AG09319 (cell line): ENCODE measurements around the gene MPO.

Source experiments
- DNase-seq: peaks from one replicate; pipeline ENCODE4 v3.0.0-alpha.2; 2010; ENCODE audit warnings: low read depth; ENCODE audit errors: extremely low read depth
- TF ChIP-seq, protein P1 (sequence below): IDR thresholded peaks from 2 replicates; pipeline ENCODE4 v1.5.1; 2011; ENCODE audit warnings: low read depth, mild to moderate bottlenecking, inconsistent platforms, low read length, moderate library complexity

MPO gene

GRCh38 chr17:58322581-58323185, 41.9 kb upstream of the MPO start:
- DNase-seq: no peak
- TF ChIP-seq, protein P1, sequence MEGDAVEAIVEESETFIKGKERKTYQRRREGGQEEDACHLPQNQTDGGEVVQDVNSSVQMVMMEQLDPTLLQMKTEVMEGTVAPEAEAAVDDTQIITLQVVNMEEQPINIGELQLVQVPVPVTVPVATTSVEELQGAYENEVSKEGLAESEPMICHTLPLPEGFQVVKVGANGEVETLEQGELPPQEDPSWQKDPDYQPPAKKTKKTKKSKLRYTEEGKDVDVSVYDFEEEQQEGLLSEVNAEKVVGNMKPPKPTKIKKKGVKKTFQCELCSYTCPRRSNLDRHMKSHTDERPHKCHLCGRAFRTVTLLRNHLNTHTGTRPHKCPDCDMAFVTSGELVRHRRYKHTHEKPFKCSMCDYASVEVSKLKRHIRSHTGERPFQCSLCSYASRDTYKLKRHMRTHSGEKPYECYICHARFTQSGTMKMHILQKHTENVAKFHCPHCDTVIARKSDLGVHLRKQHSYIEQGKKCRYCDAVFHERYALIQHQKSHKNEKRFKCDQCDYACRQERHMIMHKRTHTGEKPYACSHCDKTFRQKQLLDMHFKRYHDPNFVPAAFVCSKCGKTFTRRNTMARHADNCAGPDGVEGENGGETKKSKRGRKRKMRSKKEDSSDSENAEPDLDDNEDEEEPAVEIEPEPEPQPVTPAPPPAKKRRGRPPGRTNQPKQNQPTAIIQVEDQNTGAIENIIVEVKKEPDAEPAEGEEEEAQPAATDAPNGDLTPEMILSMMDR: no peak

- no peak for DNase-seq
- TF ChIP-seq, protein P1: no peak
These were observed 41.1 kb upstream of the MPO start for GRCh38 chr17:58321571-58322525.

DNA sequence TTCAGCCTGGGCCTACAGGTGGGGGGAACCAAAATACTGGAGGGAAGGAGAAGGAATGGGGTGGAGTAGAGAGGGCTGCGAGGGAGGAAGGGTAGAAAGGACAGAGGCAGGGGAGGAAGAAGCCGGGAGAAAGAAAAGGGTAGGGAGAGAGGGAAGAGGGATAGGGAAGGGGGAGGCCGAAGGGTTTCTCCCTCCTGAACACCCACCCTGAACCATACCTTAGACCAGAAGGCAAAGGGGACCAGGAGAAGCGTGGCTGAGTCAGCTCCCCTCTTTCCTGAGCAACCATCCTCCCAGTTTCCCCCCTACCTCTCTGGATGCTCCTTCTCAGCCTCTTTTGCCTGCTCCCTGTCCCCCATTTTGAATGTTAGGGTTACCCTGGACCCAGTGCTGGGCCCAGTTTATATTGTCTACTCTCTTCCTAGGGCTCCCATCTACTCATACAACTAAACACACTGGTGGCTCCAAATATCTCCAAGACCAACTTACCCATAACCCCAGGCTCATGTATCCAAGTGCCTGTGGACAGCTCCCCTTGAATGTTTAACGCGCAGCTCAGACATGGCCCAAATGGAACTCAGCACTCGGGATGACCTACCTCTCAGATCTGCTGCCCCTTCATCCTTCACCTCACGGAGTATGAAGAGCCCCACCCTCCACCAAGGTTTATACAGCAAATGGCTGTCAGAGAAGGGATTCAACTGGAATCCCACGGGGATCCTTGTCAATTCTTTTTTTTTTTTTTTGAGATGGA, 40.0 kb upstream of the MPO start:
- TF ChIP-seq, protein P1: no peak
- no peak for DNase-seq

DNA sequence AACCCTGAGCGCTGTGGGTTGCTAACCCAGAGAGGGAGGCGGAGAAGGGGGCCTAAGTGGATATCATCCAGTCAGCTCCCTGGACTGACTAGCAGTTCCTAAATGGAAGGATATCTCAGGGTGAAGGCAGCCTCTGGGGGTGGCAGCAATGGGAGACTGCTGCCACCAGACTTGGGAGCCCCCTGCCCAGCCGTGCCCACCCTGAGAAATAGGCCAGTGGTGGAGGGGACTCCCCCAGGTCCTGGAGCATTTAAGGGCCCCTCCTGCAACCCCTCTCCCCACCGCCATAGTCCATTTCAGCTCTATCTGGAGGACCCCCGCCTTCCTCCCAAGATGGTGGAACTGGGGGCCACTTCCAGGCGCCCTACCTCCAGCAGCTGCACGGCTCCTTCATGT, 39.4 kb upstream of the MPO start:
- TF ChIP-seq, protein P1: no peak
- no peak for DNase-seq

DNA sequence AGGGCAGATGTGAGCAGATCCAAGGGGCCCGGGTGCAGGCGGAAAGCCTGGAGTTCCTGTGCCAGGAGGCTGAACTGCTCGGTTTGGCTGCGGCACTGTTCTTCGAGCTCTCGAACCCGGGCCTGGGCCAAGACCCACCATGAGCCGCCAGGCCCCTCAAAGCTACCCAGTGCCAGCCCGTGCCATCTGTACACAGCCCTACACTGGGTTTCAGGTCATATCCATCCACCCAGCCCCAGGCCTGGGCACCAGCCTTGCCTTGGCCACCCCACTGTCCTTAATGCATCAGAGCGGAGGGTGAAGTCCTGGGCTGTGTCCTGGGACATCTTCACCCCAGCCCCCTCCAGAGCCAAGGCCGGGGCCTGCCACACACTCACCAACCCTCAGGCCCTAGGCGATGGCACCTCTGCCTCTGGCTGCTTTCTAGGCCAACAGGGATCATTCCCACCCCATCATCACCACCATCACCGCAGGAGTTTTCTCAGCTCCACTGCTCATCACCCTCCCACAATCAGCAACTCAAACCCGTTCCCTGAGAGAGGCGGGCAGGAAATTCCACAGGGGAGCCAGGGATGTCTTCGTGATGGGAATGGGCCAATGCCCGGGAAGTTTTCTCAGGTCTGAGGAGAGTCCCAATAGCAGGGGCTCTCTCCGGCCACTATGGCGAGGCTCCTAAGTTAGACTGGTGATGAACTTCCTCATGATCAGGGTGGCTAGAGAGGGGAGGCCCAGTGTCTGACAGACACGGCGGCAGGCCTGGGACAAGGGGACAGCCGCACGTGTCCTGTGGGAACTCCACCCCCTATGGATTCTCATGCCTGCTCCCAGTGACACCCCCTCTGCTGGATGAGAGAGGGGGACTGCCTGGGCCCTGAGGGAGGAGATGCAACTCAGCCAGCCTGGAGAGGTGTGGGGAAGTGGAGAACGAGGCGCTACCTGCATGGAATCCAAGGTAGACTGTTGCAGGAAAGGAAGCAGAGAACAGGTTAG, 38.7 kb upstream of the MPO start:
- TF ChIP-seq, protein P1: no peak
- DNase-seq: no peak

- TF ChIP-seq, protein P1: no peak
These were observed 38.0 kb upstream of the MPO start for GRCh38 chr17:58318627-58319172.

More at GRCh38 chr17:58318627-58319172, 38.0 kb upstream of the MPO start:
- DNase-seq: no peak
